IPS-18a (cell line): ENCODE data around the gene APOBEC3H.

Experiments used
- H3K27ac ChIP-seq: one replicate; pipeline ENCODE4 v1.5.1; 2013; ENCODE audit warnings: low read length
- H3K27me3 ChIP-seq: one replicate; pipeline ENCODE4 v1.6.1; 2013; ENCODE audit warnings: mild to moderate bottlenecking, low read length; ENCODE audit not compliant: control insufficient read depth, insufficient read depth
- H3K36me3 ChIP-seq: one replicate; pipeline ENCODE4 v1.6.1; 2013; ENCODE audit warnings: low read depth, low read length; ENCODE audit not compliant: control insufficient read depth
- H3K4me1 ChIP-seq: one replicate; pipeline ENCODE4 v1.6.1; 2013; ENCODE audit warnings: low read depth, low read length; ENCODE audit not compliant: control insufficient read depth
- H3K4me3 ChIP-seq: one replicate; pipeline ENCODE4 v1.5.1; 2013; ENCODE audit warnings: low read length
- H3K9ac ChIP-seq: one replicate; pipeline ENCODE4 v1.6.1; 2013; ENCODE audit warnings: mild to moderate bottlenecking, low read length, moderate library complexity
- H3K9me3 ChIP-seq: one replicate; pipeline ENCODE4 v1.6.1; 2013; ENCODE audit warnings: low read depth, low read length; ENCODE audit not compliant: control insufficient read depth

Gene APOBEC3H

GRCh38 chr22:39084666-39085065, 12.4 kb upstream of the APOBEC3H start:
- no peaks in the 10 kb centered on the region for H3K27me3 ChIP-seq
- no peak overlapping the region for H3K9ac ChIP-seq
- H3K36me3 ChIP-seq, result no peaks in the 10 kb centered on the region
- no peak overlapping the region for H3K27ac ChIP-seq
- no peaks in the 10 kb centered on the region for H3K9me3 ChIP-seq
- peaks cover 6% of the 10 kb centered on the region for H3K4me1 ChIP-seq
- no peak overlapping the region for H3K4me3 ChIP-seq

GRCh38 chr22:39087098-39087497, 9.9 kb upstream of the APOBEC3H start:
- Histone ChIP-seq H3K9ac (no peak overlapping the region), H3K4me3 (no peak overlapping the region), H3K4me1 (peaks cover 6% of the 10 kb centered on the region), H3K36me3 (no peaks in the 10 kb centered on the region), H3K27me3 (no peaks in the 10 kb centered on the region), H3K27ac (no peak overlapping the region), H3K9me3 (no peaks in the 10 kb centered on the region)

GRCh38 chr22:39087881-39088684, 9.0 kb upstream of the APOBEC3H start:
- Histone ChIP-seq H3K27ac (no peak overlapping the region), H3K36me3 (no peaks in the 10 kb centered on the region), H3K4me3 (no peak overlapping the region), H3K4me1 (peaks cover 6% of the 10 kb centered on the region), H3K9me3 (no peaks in the 10 kb centered on the region), H3K9ac (no peak overlapping the region), H3K27me3 (no peaks in the 10 kb centered on the region)

GRCh38 chr22:39088685-39089032, 8.4 kb upstream of the APOBEC3H start:
- Histone ChIP-seq H3K4me1 (peaks cover 6% of the 10 kb centered on the region), H3K27me3 (no peaks in the 10 kb centered on the region), H3K9ac (no peak overlapping the region), H3K36me3 (no peaks in the 10 kb centered on the region), H3K9me3 (no peaks in the 10 kb centered on the region), H3K27ac (no peak overlapping the region), H3K4me3 (no peak overlapping the region)

GRCh38 chr22:39089928-39090327, 7.1 kb upstream of the APOBEC3H start:
- H3K36me3 ChIP-seq, result no peaks in the 10 kb centered on the region
- no peaks in the 10 kb centered on the region for H3K9me3 ChIP-seq
- no peak overlapping the region for H3K27ac ChIP-seq
- H3K4me3 ChIP-seq, result no peak overlapping the region
- peaks cover 6% of the 10 kb centered on the region for H3K4me1 ChIP-seq
- H3K27me3 ChIP-seq, result no peaks in the 10 kb centered on the region
- H3K9ac ChIP-seq, result no peak overlapping the region

- Histone ChIP-seq H3K27ac (no peak overlapping the region), H3K4me3 (no peak overlapping the region), H3K36me3 (no peaks in the 10 kb centered on the region), H3K4me1 (peaks cover 6% of the 10 kb centered on the region), H3K9ac (no peak overlapping the region), H3K27me3 (no peaks in the 10 kb centered on the region), H3K9me3 (no peaks in the 10 kb centered on the region)
These were observed 6.5 kb upstream of the APOBEC3H start for GRCh38 chr22:39090426-39091064.

- H3K27ac ChIP-seq, result no peak overlapping the region
These were observed 5.6 kb upstream of the APOBEC3H start for GRCh38 chr22:39091126-39092081.

GRCh38 chr22:39092111-39092862, 4.8 kb upstream of the APOBEC3H start:
- Histone ChIP-seq H3K9ac (no peak overlapping the region), H3K36me3 (no peaks in the 10 kb centered on the region), H3K4me3 (no peak overlapping the region), H3K27me3 (no peaks in the 10 kb centered on the region), H3K27ac (no peak overlapping the region), H3K9me3 (no peaks in the 10 kb centered on the region), H3K4me1 (peaks cover 10% of the 10 kb centered on the region)

More at GRCh38 chr22:39091126-39092081, 5.6 kb upstream of the APOBEC3H start:
- no peak overlapping the region for H3K9ac ChIP-seq
- peaks cover 6% of the 10 kb centered on the region for H3K4me1 ChIP-seq
- H3K4me3 ChIP-seq, result no peak overlapping the region
- H3K9me3 ChIP-seq, result no peaks in the 10 kb centered on the region
- H3K27me3 ChIP-seq, result no peaks in the 10 kb centered on the region
- H3K36me3 ChIP-seq, result no peaks in the 10 kb centered on the region

GRCh38 chr22:39094717-39095389, 2.2 kb upstream of the APOBEC3H start:
- H3K27ac ChIP-seq, result no peak overlapping the region
- H3K27me3 ChIP-seq, result no peaks in the 10 kb centered on the region
- H3K4me1 ChIP-seq, result peaks cover 14% of the 10 kb centered on the region
- no peaks in the 10 kb centered on the region for H3K9me3 ChIP-seq
- no peak overlapping the region for H3K4me3 ChIP-seq
- no peaks in the 10 kb centered on the region for H3K36me3 ChIP-seq
- H3K9ac ChIP-seq, result no peak overlapping the region

- Histone ChIP-seq H3K9ac (no peak overlapping the region), H3K27ac (no peak overlapping the region), H3K9me3 (no peaks in the 10 kb centered on the region), H3K27me3 (no peaks in the 10 kb centered on the region), H3K4me3 (no peak overlapping the region), H3K4me1 (peaks cover 14% of the 10 kb centered on the region), H3K36me3 (no peaks in the 10 kb centered on the region)
These were observed 1.1 kb upstream of the APOBEC3H start for GRCh38 chr22:39095971-39096370.
